HepG2 (cell line): ENCODE measurements around the gene RHOT2. TPM values are rescaled to one million over a fixed set of nuclear protein-coding genes. Genes with fewer than 3 reads are reported as not detected.

Experiments used
- CEBPG ChIP-seq: IDR thresholded peaks from 2 replicates; pipeline ENCODE4 v1.6.1; 2016
- CHCHD3 ChIP-seq: sonication (generic); formaldehyde crosslinking; IDR thresholded peaks from 2 replicates; pipeline ENCODE4 v1.8.0; 2022; ENCODE audit warnings: mild to moderate bottlenecking, missing genetic modification reagents, moderate library complexity
- CREB3 ChIP-seq: sonication (generic); formaldehyde crosslinking; IDR thresholded peaks from 2 replicates; pipeline ENCODE4 v1.5.0; 2020; ENCODE audit warnings: missing genetic modification reagents
- GMEB1 ChIP-seq: sonication (generic); formaldehyde crosslinking; IDR thresholded peaks from 2 replicates; pipeline ENCODE4 v1.5.1; 2020; ENCODE audit warnings: missing genetic modification reagents, mild to moderate bottlenecking, borderline replicate concordance
- GPN1 ChIP-seq: sonication (generic); formaldehyde crosslinking; IDR thresholded peaks from 2 replicates; pipeline ENCODE4 v1.5.1; 2020; ENCODE audit warnings: missing genetic modification reagents, borderline replicate concordance
- IRF2 ChIP-seq: IDR thresholded peaks from 2 replicates; pipeline ENCODE4 v1.6.1; 2018; ENCODE audit warnings: missing genetic modification reagents, missing compliant biosample characterization
- MEF2D ChIP-seq: sonication (generic); formaldehyde crosslinking; IDR thresholded peaks from 2 replicates; pipeline ENCODE4 v1.5.1; 2020; ENCODE audit warnings: mild to moderate bottlenecking, missing genetic modification reagents
- MIER2 ChIP-seq: IDR thresholded peaks from 2 replicates; pipeline ENCODE4 v1.6.1; 2016; ENCODE audit warnings: missing biosample characterization, missing genetic modification reagents
- MTF2 ChIP-seq: sonication (generic); formaldehyde crosslinking; IDR thresholded peaks from 2 replicates; pipeline ENCODE4 v1.5.0; 2020; ENCODE audit warnings: missing genetic modification reagents, borderline replicate concordance
- NBN ChIP-seq: fragments of 450-650 bp; conservative IDR thresholded peaks from 2 replicates; pipeline ENCODE4 v1.6.1; 2017
- POLR2AphosphoS5 ChIP-seq: IDR thresholded peaks from 2 replicates; pipeline ENCODE4 v1.6.1; 2012; ENCODE audit warnings: low read depth, low read length
- POLR2G ChIP-seq: fragments of 200-400 bp; formaldehyde crosslinking; IDR thresholded peaks from 2 replicates; pipeline ENCODE4 v1.6.1; 2018; ENCODE audit warnings: mild to moderate bottlenecking, low read depth, low read length, moderate library complexity
- RFX5 ChIP-seq: IDR thresholded peaks from 2 replicates; pipeline ENCODE4 v1.6.1; 2011; ENCODE audit warnings: low read depth, low read length, improper control_type of control experiment
- RNF219 ChIP-seq: sonication (generic); formaldehyde crosslinking; IDR thresholded peaks from 2 replicates; pipeline ENCODE4 v1.5.0; 2020; ENCODE audit warnings: mild to moderate bottlenecking, missing genetic modification reagents
- SP5 ChIP-seq: IDR thresholded peaks from 2 replicates; pipeline ENCODE4 v1.6.1; 2016; ENCODE audit warnings: low read depth, borderline replicate concordance
- TBL1XR1 ChIP-seq: fragments of 150-350 bp; IDR thresholded peaks from 2 replicates; pipeline ENCODE4 v1.6.1; 2014; ENCODE audit warnings: borderline replicate concordance, low read length; ENCODE audit not compliant: partially characterized antibody
- TBX3 ChIP-seq: fragments of 450-650 bp; IDR thresholded peaks from 2 replicates; pipeline ENCODE4 v1.6.1; 2017; ENCODE audit warnings: antibody characterized with exemption, mild to moderate bottlenecking, inconsistent platforms, borderline replicate concordance
- ZMYM4 ChIP-seq: sonication (generic); formaldehyde crosslinking; IDR thresholded peaks from 2 replicates; pipeline ENCODE4 v1.8.1; 2023; ENCODE audit warnings: mild to moderate bottlenecking, missing genetic modification reagents
- ZNF3 ChIP-seq: IDR thresholded peaks from 2 replicates; pipeline ENCODE4 v1.7.0; 2017; ENCODE audit warnings: inconsistent platforms
- ZNF556 ChIP-seq: sonication (generic); formaldehyde crosslinking; IDR thresholded peaks from 2 replicates; pipeline ENCODE4 v1.4.0; 2020; ENCODE audit warnings: mild to moderate bottlenecking, missing genetic modification reagents, borderline replicate concordance
- ZNF558 ChIP-seq: sonication (generic); formaldehyde crosslinking; IDR thresholded peaks from 2 replicates; pipeline ENCODE4 v1.9.0; 2022; ENCODE audit warnings: mild to moderate bottlenecking, missing genetic modification reagents, borderline replicate concordance
- ZNF83 ChIP-seq: sonication (generic); formaldehyde crosslinking; IDR thresholded peaks from 2 replicates; pipeline ENCODE4 v1.4.0; 2020; ENCODE audit warnings: missing genetic modification reagents, mild to moderate bottlenecking, borderline replicate concordance
- polyA plus RNA-seq, 8 experiments: library from polyadenylated mRNA; depleted of rRNA in 3 of 8; stranded (reverse) in 7 of 8; unstranded in 1 of 8; fragments of >200 nt; fragmentation: Illumina TruSeq in 4 of 8; extraction: Trizol in 4 of 8; gene quantifications; 2 replicates each; pipeline versions ENCODE4 v1.2.1 to v1.2.3, GENCODE V29; 2011 to 2016; ENCODE audit warnings: low read depth in 4 of 8, missing spikeins in 1 of 8, mixed read lengths in 1 of 8; ENCODE audit not compliant: insufficient read depth in 1 of 8
- total RNA-seq, 5 experiments: library from RNA; depleted of rRNA; stranded (reverse); fragments of >200 nt; fragmentation: Illumina TruSeq; extraction: Trizol; gene quantifications; 2 replicates each; pipeline ENCODE4 v1.2.3, GENCODE V29; 2016; ENCODE audit warnings: low read depth in 1 of 5
- TF ChIP-seq, protein P1 (sequence below): IDR thresholded peaks from 2 replicates; pipeline ENCODE4 v1.6.1; 2018; ENCODE audit warnings: missing genetic modification reagents, mild to moderate bottlenecking, missing compliant biosample characterization

The RHOT2 gene
- total and polyA plus RNA-seq, 2 of the 13 experiments (the other 11 are each of a cell fraction or from before 2014, with no cell fraction given): 63.6 to 76.9 TPM

- TF ChIP-seq CREB3 (CRISPR knock-in tag): no peak
- TF ChIP-seq, protein P1, sequence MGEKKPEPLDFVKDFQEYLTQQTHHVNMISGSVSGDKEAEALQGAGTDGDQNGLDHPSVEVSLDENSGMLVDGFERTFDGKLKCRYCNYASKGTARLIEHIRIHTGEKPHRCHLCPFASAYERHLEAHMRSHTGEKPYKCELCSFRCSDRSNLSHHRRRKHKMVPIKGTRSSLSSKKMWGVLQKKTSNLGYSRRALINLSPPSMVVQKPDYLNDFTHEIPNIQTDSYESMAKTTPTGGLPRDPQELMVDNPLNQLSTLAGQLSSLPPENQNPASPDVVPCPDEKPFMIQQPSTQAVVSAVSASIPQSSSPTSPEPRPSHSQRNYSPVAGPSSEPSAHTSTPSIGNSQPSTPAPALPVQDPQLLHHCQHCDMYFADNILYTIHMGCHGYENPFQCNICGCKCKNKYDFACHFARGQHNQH (CRISPR knock-in tag): peak; percentile 48; the same call in 1 of the 2 replicates
- no peak for TF ChIP-seq TBX3
- TF ChIP-seq TBL1XR1: peak; percentile 21
- peak; percentile 71; the same call in 1 of the 2 replicates for TF ChIP-seq MEF2D (CRISPR knock-in tag)
- TF ChIP-seq SP5 (CRISPR knock-in tag): peak; percentile 52
- TF ChIP-seq POLR2AphosphoS5: peak; percentile 40; the same call in 1 of the 2 replicates
- TF ChIP-seq CHCHD3 (CRISPR knock-in tag): no peak
- TF ChIP-seq NBN: no peak
- no peak for TF ChIP-seq ZNF3 (CRISPR knock-in tag)
- TF ChIP-seq IRF2 (CRISPR knock-in tag): peak; percentile 67; the same call in 1 of the 2 replicates
- 0 out of 2 replicates have a peak, but pooled peaks have one; percentile 27 for TF ChIP-seq ZMYM4 (CRISPR knock-in tag)
- no peak for TF ChIP-seq ZNF556 (CRISPR knock-in tag)
- TF ChIP-seq RNF219 (CRISPR knock-in tag): no peak
- no peak for TF ChIP-seq GPN1 (CRISPR knock-in tag)
- no peak for TF ChIP-seq MTF2
- 0 out of 2 replicates have a peak, but pooled peaks have one; percentile 41 for TF ChIP-seq ZNF558 (CRISPR knock-in tag)
- peak; percentile 44; the same call in 1 of the 2 replicates for TF ChIP-seq POLR2G
- TF ChIP-seq GMEB1: no peak
- TF ChIP-seq CEBPG (CRISPR knock-in tag): peak; percentile 82
- TF ChIP-seq ZNF83 (CRISPR knock-in tag): no peak
- TF ChIP-seq RFX5: no peak
- TF ChIP-seq MIER2: no peak
Observed at GRCh38 chr16:645852-646678, 21.9 kb upstream of the RHOT2 start (continued).
